ENCODE measurements around the gene MICAL2.

The MICAL2 gene

DNA sequence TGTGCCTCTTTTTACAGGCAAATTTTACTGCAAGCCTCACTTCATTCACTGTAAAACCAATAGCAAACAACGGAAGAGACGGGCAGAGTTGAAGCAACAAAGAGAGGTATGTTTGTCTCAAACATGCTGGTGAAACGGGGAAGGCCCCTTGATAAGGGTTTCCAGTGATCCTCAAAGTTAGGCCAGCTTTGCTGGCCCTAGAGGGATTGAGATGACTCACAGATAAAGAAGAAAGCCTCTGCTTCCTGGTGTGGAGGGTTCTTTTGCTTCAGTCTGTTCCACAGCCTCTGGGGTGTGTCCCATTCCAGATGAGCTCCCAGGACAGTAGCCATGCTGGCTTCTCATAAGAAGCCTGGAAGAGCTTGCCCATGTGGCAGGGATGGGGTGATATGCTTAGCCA is 148.1 kb downstream of the MICAL2 start:
- DNase-seq = no peak

DNA sequence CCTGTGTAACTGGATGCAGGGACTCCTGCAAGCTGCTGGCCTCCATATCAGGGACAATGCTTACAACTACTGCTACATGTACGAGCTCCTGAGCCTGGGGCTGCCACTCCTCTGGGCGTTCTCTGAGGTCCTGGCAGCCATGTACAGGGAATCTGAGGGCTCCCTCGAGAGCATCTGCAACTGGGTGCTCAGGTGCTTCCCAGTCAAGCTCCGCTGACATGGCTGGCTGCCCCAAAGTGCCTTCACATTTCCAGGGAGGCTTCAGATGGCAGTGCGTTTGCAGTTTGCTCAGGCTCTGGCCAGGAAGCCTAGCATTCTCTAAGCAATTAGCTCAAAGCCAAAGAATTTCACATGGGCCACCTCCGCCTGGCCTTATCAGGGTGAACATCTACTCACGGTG is 149.6 kb downstream of the MICAL2 start:
- DNase-seq = no peak

DNA sequence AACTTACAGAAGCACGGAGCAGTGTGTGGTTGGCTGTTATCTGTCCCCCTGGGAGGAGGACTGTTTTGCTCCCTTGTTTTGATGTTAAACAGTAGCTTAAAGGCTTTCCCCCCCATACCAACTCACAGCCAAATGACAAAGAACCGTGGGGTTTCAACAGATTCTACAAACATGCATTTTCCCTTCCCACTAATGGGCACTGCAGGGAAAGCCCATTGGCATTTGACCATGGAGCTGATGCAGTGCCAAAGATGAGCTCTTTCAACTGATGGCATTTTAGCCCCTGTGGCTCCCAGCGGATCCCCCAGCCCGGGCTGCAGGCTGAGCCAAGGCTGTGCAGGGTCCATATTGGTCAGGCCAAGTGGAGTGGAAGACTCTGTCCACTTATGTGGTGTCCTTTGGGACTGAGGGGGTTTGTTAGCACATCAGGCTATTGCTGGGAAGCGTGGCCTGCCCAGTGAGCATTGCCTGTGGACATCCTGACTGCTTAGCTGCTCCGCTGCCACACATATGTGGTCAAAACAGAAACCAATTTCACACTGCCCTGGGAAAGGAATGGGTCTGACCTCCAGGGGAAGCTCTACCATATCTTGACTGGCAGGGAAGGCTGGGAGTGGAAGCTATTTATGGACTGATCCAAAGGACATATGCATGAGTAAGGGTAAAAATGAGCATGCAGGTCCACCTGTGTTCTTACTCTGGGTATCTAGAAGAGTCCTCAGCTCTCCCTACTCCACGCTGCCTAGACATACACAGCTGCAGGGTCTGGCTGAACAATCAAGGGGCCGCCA is 150.5 kb downstream of the MICAL2 start:
- DNase-seq = no peak

DNA sequence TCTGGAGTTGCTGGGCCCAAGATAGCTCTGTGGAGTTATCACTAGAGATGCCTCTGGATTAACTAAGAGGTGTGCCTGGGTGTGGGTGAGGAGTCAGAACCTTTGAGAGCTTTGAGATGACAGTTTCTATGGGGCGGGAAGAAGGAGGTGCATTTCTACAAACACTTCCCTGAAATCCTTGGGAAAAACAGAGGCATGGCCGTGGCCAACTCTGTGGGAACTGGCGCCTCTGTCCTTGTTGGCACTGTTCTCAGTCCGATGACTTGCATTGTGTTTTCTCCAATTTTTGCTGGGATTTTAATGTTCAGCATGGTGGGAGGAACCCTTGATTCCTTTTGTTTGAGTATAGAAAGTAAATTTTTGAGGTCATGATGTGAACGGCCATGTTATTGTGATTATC is 151.2 kb downstream of the MICAL2 start:
- no peak for DNase-seq

DNA sequence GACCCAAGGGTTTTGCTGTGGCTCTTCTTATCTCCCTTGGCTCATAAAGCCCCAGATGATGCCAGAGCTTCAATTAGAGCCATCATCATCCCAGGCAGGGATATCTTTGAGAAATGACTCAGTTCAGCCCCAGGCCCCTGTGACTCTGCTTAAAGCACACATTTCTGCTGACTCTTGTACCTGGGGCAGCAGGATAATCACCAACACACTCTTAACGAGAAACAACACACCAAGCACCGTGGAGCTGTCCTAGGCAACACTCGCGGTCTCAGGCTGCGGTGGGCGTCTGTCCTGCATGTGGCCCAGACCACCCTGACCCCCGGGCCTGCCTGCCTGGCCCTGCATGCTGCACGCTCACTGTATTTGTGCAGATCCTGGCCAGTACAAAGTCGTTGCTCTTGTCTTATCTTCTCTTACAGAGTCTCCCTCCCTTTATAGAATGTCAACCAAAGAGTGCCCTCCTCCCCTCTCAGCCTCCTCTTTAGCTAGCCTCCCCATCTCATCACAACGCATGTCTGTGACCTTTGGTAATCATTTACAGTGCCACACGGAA is 152.8 kb downstream of the MICAL2 start:
- DNase-seq = no peak

DNA sequence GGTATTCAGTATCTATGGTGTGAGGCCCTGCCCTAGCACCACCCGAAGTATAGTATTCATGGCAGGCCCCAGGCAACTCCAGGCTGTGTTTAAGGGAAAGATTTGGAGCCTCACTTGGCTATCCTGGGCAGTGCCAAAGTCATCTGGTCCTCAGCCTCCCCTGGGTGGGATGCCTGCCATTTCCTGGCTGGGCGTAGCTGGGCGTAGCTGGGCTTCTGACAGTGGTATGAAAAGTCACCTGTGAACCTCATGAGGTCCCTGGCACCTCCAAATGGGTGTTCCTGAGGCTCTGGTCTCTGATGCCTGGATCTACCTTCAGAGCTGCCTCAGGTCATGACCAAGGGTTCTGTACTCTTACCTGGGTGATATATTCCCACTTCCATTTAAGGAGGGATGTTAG is 154.0 kb downstream of the MICAL2 start:
- DNase-seq = no peak

DNA sequence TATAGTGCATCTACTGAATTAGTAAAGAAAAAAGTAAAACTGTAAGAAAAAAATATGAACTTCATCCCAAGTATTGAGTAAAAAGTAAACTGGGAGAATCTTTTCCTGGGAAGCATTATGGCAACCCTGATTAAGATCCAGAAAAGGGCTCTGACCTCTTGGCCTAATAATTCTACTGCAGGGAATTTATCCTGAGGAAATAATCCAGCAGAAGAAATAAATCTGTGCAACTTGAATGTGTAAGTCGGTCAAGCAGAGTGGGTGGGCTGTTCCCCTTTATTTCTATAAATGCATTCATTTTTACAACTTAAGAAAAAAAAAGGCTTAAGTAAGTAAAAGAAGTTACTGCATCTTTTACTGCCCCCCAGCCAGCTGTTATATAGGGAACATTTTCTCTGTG is 155.7 kb downstream of the MICAL2 start:
- no peak for DNase-seq

DNA sequence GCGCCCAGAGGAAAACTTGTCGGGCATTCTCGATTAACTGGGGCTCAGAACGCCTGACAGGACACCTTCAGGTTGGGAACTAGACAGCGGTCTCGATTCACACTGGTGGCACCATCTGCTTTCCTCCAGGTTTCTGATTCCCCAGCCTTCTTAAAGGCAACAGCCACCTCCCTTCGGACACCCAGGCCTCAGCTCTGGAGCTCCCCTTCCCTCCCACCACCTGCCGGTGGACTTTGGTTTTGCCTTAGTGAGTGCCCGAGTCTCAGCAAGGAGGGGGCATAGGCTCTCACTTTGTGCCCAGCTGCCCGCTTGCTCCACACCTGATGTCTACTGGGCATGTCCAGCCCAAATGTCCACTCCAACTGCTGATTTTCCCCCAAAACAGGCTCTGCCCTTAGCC is 156.6 kb downstream of the MICAL2 start:
- DNase-seq = no peak

DNA sequence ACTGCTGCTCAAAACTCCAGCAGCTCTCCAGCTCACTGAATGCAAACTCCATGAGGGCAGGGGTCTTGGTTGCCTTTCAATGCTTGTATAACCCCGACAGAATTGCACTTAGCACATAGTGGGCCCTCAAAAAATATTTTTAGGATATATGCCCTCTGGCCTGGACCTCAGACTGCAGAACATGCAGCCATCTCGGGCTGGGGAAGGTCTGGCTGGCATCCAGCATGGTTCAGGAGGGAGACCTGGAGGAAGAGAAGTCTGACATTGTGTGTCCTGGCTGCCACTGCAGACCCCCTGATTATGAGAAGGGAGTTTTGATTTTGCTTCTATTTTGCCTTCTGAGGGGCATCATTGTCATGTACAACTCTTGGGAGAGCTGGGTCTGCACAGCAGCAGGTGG is 157.5 kb downstream of the MICAL2 start:
- no peak for DNase-seq

DNA sequence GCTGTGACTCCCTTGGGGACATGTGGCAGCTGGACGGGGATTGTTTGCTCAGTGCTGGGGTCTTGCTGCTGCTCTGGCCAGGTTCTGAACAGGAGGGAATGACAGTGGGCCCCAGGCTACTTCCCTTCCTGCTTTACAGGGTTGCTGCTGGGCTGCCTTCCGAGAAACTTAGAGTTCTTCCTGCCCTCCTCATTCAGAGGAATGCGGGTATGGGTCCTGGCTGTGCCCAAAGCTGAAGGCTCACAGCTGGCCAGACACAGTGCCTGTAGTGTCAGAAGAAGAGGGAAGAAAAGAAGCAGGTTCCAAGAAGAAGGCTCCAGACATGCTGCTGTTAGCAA is 158.7 kb downstream of the MICAL2 start:
- no peak for DNase-seq

DNA sequence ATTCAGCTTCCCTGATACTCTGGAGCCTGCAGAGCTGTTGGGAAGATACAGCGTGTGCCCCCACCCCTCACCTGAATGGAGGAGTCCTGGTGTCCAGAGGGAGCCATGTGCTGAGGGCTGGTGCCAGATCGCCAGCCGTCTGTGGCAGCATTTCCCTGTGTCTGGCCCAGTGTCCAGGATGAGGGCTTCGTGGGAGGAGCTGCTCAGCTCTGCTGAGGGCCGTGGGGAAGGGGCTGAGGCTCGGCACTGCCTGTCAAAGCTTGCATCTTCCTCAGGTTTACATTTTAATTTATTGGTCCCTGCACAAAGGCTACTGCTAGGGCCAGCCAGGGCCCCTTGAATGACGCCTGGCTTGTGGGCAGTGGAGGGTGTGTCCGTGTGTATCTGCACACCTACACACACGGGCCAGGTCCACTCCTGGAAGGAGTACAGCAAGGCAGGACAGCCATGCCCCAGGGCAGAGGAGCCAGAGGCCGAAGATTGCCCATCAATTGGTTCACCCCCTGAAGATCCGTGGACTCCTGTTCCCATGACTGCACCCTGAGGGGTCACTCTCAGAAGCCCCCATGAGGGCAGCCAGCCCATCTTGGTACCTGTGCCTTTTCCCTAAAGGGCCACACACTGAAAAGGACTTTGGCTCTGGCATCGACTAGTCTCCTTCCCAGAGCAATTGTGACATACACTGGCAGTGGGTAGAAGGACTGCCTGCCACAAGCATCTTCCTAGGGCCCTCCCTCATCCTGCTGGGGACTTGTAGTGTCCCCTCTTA is 159.2 kb downstream of the MICAL2 start:
- no peak for DNase-seq

DNA sequence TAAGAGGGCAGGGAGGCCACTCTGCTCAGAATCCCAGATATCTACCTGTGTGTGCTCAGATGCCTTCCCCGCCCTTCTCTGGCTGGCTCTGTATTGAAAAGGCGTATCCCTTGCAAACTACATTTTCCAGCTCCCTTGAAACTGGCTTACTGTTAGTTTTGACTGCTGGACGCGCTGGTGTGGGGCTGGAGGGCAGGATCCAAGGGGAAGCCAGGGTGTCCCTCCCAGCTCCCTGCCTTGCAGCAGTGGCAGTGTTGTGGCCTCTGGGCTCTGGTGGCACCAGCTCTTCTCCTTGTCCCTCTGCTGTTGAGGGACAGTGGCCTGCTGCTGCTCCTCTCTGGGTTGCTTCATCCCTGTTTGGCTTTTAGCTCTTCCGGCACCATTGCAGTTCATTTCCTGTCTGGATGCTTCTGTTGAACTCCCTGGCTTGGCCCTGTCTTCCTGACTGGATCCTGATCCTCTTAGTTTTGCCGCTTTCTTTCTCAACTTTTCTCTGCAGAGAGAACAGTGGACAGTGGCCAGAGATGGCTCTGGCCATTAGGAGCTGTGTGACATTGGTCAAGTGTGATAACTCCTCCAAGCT is 159.9 kb downstream of the MICAL2 start:
- DNase-seq = no peak

DNA sequence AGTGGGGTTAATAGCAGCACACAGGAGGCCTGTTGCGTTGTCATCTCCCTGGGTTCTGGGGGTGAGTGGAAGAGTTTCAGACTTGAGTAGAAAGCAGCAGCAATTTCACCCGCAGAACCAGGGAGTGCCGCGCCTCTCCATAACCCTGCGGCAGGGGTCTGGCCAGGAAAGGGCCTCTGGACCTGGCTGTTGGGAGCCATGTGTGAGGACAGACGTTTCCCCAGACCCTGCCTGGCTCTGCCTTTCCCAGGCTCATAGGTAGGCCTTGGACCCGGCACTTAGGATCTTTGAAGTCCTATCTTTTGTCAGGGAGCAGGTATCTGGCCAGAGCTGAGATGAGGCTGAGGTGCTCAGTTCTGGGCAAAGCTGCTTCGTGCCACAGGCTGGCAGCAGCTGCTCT is 160.4 kb downstream of the MICAL2 start:
- DNase-seq = no peak

DNA sequence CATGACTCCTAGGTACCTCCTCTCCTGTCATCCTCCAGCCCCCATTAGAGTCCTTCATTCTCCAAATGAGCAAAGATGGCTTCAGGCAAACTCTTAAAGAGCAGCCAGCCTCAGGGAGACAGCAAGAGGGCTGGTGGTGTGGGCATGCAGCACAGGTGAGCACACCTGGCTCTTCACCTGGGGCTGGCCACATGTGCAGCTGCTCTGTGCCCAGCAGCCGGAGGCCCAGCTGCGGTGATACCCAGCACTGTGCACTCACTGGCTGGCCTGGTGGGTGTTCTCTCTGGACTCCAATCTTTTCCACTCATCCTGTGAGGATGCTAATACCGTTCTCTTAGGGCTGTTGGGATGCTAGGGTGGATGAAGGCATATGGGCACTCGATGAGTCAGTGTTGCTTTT is 160.9 kb downstream of the MICAL2 start:
- DNase-seq = no peak

DNA sequence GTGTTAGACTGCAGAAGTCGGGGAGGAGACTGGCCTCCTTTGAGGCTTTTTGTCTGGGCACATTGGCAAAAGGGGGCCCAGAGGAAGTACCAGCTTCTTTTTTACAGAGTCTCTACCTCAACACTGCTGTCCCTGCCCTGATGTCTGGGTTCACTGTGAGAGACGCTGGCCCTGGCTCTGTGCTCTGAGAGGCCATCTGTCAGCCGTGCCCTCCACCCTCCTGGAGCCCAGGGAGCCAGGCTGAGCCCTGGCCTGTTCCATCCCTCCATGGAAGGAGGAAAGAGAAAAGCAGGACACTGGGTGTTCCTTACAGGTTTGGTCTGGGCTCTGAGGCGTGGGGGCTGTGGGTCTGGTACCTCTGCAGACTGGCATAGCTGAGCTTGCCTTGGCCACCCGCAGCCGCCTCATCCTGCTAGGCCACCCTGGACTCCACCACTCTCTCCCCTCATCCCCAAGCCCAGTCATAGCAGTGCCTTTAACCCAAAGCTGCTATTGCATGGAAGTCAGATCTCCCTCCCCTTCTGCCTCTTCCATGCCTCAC is 161.5 kb downstream of the MICAL2 start:
- no peak for DNase-seq

DNA sequence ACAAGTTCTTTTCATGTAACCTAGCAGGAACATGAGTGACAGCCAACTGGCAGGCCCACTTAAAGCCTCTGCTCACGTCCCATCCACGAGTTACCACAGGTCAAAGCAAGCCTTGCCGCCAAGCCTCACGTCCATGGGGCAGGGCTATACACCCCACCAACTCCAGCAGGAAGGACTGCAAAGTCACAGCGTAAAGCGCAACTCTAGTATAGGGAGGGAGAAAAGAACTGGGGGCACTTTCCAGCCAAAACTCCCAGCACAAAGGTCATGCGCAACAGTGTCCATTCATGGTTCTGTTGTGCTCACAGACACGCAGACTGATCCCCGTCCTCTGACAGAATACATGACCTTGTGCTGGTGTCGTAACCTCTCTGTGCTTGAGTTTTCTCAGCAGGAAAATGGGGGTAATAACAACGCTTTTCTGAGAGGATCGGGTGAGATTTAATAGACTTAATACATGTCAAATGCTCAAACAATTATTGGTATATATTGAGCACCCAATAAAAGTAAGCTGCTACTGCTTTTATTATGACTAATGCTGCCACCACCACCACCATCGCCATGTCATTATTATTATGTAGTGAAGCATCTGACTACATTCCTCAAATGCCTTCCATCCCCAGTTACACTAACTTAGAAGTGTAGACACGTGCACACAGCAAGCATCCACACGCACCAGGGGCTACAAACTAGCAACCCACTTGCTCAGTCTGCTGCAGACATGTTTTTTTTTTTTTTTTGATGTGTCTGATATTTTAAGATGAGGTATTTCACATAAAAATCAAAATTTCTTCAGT is 162.6 kb downstream of the MICAL2 start:
- no peak for DNase-seq

DNA sequence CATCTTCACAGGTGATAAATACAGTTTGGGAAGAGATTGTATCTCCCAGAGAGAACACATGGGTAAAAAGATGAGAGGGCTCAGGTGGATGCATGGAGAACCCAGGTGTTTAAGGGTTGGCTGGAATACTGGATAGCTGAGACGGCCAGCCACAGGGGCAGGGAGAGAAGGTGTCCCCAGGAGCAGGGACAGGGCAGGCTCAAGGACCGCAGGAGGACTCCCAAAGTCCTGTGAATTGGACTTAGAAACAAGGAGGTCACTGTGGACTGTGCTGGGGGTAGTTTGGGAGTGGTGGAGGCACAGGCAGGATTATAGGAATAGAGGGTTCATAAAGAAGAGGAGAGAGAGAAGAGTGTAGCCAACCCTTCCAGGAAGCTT is 163.2 kb downstream of the MICAL2 start:
- no peak for DNase-seq

DNA sequence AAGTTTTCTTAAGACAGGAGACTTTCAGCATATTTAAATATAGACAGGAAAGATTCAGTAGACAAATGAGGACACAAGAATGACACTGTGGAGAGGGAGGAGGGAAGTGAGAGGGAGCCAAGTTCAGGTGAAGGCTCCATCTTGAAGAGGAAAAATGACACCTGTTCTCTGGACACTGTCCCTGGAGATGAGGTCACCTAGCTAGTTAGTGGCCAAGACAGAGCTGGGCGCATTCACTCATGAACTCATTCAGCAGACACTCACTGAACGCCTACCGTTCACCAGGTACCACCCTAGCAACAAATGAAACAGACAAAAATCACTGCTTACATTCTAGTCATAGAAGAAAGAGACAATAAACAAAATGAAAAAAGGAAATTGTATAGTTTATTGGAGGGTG is 163.7 kb downstream of the MICAL2 start:
- no peak for DNase-seq

DNA sequence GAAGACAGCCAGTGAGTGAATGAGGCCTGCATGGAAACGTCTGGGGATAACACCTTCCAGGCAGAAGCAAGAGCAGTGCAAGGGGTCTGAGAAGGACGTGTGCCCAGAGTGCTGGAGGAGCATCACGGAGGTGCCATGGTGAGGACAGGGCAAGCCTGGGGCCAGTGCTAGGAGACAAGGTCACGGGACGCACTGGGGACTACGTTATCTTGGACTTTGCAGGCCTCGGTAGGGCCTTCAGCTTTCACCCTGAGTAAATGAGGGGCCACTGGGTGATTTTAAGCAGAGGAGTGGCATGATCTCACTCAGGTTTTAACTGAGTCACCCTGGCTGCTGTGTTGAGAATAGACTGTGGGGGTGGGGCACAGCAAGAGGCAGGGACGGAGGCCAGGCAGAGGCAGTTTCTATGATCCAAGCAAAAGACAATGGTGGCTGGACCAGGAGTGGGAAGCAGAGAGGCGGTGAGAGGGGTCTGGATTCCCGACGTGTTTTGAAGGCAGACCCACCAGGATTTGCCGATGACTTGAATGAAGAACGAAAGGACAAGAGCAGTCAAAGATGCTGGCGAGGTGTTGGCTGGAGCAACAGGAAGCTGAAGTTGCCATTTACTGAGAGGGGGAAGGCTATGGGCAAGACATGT is 164.3 kb downstream of the MICAL2 start:
- no peak for DNase-seq

DNA sequence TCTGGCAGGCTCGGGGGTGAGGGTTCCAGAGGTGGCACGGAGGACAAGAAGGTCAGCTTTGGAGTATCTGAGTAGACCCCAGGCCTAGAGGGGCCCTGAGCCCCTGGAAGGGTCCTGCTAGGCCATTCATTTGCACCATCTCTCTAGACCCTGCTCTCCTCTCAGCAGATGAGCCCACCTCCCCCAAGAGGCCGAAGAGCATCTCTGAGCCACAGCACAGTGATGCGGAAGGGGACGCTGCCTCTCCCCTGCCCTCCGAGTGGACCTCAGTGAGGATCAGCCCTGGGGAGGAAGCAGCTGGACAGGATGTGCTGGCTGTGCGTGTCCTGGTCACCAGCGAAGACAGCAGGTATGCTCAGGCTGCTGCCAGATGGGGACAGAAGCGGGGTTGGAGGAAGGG is 165.4 kb downstream of the MICAL2 start:
- no peak for DNase-seq

DNA sequence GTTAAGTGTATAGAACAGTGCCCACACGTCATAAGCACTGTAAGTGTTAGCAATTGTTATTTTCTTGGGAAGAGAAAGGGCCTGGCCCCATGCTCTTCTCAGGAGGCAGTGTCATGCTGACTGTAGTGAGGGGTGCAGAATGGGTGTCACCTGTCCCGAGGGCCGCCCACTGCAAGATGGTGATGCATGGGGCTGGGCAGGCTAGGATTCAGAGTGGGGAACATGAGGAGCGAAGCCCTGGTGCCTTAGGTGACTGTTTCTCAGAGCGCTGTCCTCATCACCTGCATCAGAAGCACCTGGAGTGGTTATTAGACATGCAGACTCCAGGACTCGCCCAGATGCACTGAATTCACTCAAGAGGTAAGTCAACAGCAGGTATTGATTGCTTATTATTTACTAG is 166.0 kb downstream of the MICAL2 start:
- no peak for DNase-seq

DNA sequence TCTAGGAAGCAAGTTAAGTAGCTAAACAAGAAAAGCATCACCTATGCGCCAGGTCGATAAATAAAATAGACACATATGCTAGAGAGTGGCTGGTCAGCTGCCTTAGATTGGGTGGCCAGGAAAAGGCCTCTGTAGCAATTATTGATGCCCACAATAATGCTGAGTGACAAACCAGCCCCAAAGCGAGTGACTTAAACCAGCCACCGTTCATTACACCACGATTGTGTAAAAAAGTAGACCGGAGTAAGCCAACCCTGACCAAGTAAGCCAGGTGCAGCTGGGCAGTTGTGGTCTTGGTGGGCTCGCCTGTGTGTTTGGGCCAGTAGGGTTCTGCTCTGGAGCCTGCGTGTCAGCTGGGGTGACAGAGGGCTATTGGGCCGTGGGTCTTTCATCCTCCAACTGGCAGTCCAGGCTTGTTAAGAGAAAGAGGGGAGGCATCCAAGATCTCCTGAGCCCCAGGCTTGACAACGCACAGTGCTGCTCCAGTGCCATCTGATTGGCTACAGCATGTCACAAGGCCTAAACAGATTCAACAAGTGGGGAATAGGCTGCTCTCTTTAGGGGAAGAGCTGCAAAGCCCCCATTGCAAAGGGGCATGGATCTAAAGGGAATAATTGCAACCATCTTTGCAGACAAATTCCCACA is 166.6 kb downstream of the MICAL2 start:
- DNase-seq = no peak

Measured in CD4-positive, alpha-beta T cell treated with Interleukin-17A for 4 hours (primary cell).